ENCODE data around the gene SCCPDH. TPM values are rescaled to one million over a fixed set of nuclear protein-coding genes. Genes with fewer than 3 reads are reported as not detected.

Gene SCCPDH
- total and polyA plus RNA-seq, 9 of the 15 experiments (the other 6 are each of a cell fraction or from before 2014, with no cell fraction given), result 7.0 to 61.9 (median 38.3) TPM

GRCh38 chr1:246678816-246679793 lies 45.1 kb upstream of the SCCPDH start:
- intact Hi-C loops (cut with micrococcal nuclease), result no loop called here
- no peaks in the 10 kb centered on the region for H3K36me3 ChIP-seq (ENCODE audit: control insufficient read depth, insufficient read depth, low read length)
- ChIA-PET CTCF (ENCODE audit: low intra/inter-chr PET ratio) (no interaction called here), POLR2A (no interaction called here)
- FAIRE-seq (no peak), ATAC-seq (peak; percentile 25), DNase-seq (ENCODE audit: extremely low read depth in 1 of 4, low spot score in 3 of 4) (no peak)
- H3K9ac ChIP-seq (ENCODE audit: insufficient read depth in 1 of 2, low read depth in 2 of 2, low read length in 2 of 2), result no peak overlapping the region
- in situ Hi-C loops (cut with MboI), result no loop called here
- no TSS peak for BruUV-seq (replicated peaks)
- no peak overlapping the region for H2AFZ ChIP-seq (ENCODE audit: low read depth, low read length)
- TF ChIP-seq POLR2AphosphoS5 (IDR thresholded peaks at IDR 0.05; ENCODE audit: control insufficient read depth, insufficient read depth, low read depth, low read length) (no peak), RFX1 (IDR thresholded peaks at IDR 0.05) (peak; percentile 59), TRIM25 (IDR thresholded peaks at IDR 0.05; ENCODE audit: borderline replicate concordance) (no peak), ETV1 (tag; conservative IDR thresholded peaks at IDR 0.05; ENCODE audit: low read depth) (no peak), E4F1 (CRISPR knock-in tag; IDR thresholded peaks at IDR 0.05; ENCODE audit: borderline replicate concordance) (no peak)
- H3K4me2 ChIP-seq (ENCODE audit: insufficient read depth, low read length), result no peak overlapping the region
- WGBS (ENCODE audit: insufficient coverage, low coverage, missing lambda C conversion rate), result 47% methylated on average over 18 of the region's 18 CpGs
- H3K27me3 ChIP-seq (ENCODE audit: control insufficient read depth in 2 of 2, insufficient read depth in 2 of 2, low read length in 2 of 2), result no peaks in the 10 kb centered on the region
- no peaks in the 10 kb centered on the region for H3K4me1 ChIP-seq (replicated peaks in 1 of 2; ENCODE audit: control insufficient read depth in 2 of 2, insufficient read depth in 2 of 2, low read length in 2 of 2)
- H3K9me3 ChIP-seq (replicated peaks; ENCODE audit: control insufficient read depth, insufficient read depth, low read depth, low read length), result no peaks in the 10 kb centered on the region
- no peak overlapping the region for H3K27ac ChIP-seq (ENCODE audit: extremely low read depth, low read depth, low read length)
- H3K79me2 ChIP-seq (ENCODE audit: control insufficient read depth, insufficient read depth, low read length), result no peaks in the 10 kb centered on the region
- H3K9me1 ChIP-seq (ENCODE audit: control insufficient read depth, insufficient read depth, low read length), result no peaks in the 10 kb centered on the region
- H3K4me3 ChIP-seq, result no peak overlapping the region
- no peaks in the 10 kb centered on the region for H4K20me1 ChIP-seq (replicated peaks; ENCODE audit: control insufficient read depth, insufficient read depth, low read length)
